Osteoblast (primary cell): ENCODE data around the gene RAB32. TPM values are rescaled to one million over a fixed set of nuclear protein-coding genes. Genes with fewer than 3 reads are reported as not detected.

Experiments
- DNase-seq: peaks from one replicate; pipeline ENCODE4 v3.0.0; 2011; ENCODE audit warnings: low spot score, mixed read lengths; ENCODE audit not compliant: insufficient read length; ENCODE audit errors: missing footprints
- H2AFZ ChIP-seq: 2 replicates; pipeline ENCODE4 v1.6.0; 2011; ENCODE audit warnings: mild to moderate bottlenecking, low read length
- H3K27ac ChIP-seq: 2 replicates; pipeline ENCODE4 v1.5.1; 2011; ENCODE audit warnings: mild to moderate bottlenecking, low read depth, low read length, moderate library complexity
- H3K27me3 ChIP-seq: 2 replicates; pipeline ENCODE4 v1.6.0; 2012; ENCODE audit warnings: mild to moderate bottlenecking, control low read depth, inconsistent platforms, low read length, moderate library complexity; ENCODE audit not compliant: insufficient read depth
- H3K36me3 ChIP-seq: 2 replicates; pipeline ENCODE4 v1.5.1; 2011; ENCODE audit warnings: mild to moderate bottlenecking, low read length, control low read depth, moderate library complexity; ENCODE audit not compliant: insufficient read depth
- H3K4me1 ChIP-seq: 2 replicates; pipeline ENCODE4 v1.5.1; 2011; ENCODE audit warnings: mild to moderate bottlenecking, low read length, control low read depth, moderate library complexity; ENCODE audit not compliant: insufficient read depth
- H3K4me2 ChIP-seq: 2 replicates; pipeline ENCODE4 v1.6.0; 2011; ENCODE audit warnings: mild to moderate bottlenecking, low read length; ENCODE audit not compliant: insufficient read depth
- H3K4me3 ChIP-seq: fragments of 200-600 bp; sonication (generic); 3 replicates; pipeline ENCODE4 v1.5.1; 2012; ENCODE audit warnings: mild to moderate bottlenecking, low read length, inconsistent platforms; ENCODE audit not compliant: insufficient read depth
- H3K79me2 ChIP-seq: 2 replicates; pipeline ENCODE4 v1.6.0; 2012; ENCODE audit warnings: mild to moderate bottlenecking, low read length, control low read depth, inconsistent platforms; ENCODE audit not compliant: insufficient read depth
- H3K9me3 ChIP-seq: 2 replicates; pipeline ENCODE4 v1.5.1; 2011; ENCODE audit warnings: low read depth, low read length, control low read depth
- H4K20me1 ChIP-seq: 2 replicates; pipeline ENCODE4 v1.6.0; 2012; ENCODE audit warnings: mild to moderate bottlenecking, low read length, control low read depth; ENCODE audit not compliant: insufficient read depth
- total RNA-seq: library from RNA; depleted of rRNA; stranded (reverse); fragments of >200 nt; gene quantifications from 2 replicates; pipeline ENCODE4 v1.2.3, GENCODE V29; 2012
- TF ChIP-seq, protein P1 (sequence below): IDR thresholded peaks from 2 replicates; pipeline ENCODE4 v1.5.1; 2011; ENCODE audit warnings: mild to moderate bottlenecking, low read depth, low read length, moderate library complexity; ENCODE audit errors: extremely low read depth

RAB32 gene
- total RNA-seq, 1 donor: 115 TPM

DNA sequence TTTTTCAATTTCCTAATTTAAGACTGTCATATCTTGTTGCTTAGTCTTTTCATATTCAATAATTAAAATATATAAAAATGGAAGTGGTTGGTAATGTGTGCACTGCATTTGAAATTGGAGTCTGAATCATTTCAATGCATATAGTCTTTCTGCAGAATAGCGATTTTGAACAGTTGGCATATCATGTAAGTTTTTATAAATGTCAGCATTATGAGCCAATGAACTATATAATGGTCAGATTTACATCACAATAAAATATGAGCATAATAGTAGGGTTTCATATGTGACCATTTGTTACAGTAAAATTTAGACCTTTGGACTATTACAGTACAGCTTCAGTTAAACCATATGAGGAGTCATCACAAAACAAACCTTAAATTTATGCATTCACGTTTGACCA is 4.3 kb downstream of the RAB32 start:
- peaks cover 75% of the 10 kb centered on the region for H3K79me2 ChIP-seq
- no peak overlapping the region for H3K4me2 ChIP-seq

DNA sequence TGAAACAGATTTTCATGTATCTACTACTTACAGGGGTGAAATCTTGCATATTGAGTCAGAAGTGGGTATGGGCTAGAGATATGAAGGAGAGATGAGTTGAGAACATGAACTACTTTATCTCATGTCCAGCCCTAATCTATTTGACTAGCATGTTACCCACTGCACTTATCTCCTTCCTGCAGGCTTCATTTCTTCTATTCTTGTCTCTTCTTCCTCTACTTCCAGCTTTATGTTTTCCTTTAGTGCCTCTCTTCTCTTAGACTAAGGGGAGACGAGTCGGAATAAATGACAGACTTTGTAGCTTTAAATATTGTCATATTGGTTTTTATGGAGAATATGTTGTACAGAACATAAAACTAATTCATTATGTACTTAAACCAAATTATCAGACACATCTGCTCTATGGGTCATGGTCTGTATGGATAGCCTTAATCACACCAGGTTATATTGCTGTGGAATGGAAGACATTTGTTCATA is 5.3 kb downstream of the RAB32 start:
- TF ChIP-seq, protein P1, sequence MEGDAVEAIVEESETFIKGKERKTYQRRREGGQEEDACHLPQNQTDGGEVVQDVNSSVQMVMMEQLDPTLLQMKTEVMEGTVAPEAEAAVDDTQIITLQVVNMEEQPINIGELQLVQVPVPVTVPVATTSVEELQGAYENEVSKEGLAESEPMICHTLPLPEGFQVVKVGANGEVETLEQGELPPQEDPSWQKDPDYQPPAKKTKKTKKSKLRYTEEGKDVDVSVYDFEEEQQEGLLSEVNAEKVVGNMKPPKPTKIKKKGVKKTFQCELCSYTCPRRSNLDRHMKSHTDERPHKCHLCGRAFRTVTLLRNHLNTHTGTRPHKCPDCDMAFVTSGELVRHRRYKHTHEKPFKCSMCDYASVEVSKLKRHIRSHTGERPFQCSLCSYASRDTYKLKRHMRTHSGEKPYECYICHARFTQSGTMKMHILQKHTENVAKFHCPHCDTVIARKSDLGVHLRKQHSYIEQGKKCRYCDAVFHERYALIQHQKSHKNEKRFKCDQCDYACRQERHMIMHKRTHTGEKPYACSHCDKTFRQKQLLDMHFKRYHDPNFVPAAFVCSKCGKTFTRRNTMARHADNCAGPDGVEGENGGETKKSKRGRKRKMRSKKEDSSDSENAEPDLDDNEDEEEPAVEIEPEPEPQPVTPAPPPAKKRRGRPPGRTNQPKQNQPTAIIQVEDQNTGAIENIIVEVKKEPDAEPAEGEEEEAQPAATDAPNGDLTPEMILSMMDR: no peak
- H3K27me3 ChIP-seq: no peaks in the 10 kb centered on the region
- no peak overlapping the region for H3K27ac ChIP-seq
- peaks cover 6% of the 10 kb centered on the region for H4K20me1 ChIP-seq
- H3K4me2 ChIP-seq: no peak overlapping the region
- no peak for DNase-seq
- H3K4me3 ChIP-seq: no peak overlapping the region
- H3K79me2 ChIP-seq: peaks cover 85% of the 10 kb centered on the region
- no peaks in the 10 kb centered on the region for H3K9me3 ChIP-seq
- no peak overlapping the region for H2AFZ ChIP-seq
- H3K4me1 ChIP-seq: peaks cover 25% of the 10 kb centered on the region
- H3K36me3 ChIP-seq: peaks cover 30% of the 10 kb centered on the region

More for the DNA sequence above, 4.3 kb downstream of the RAB32 start:
- Histone ChIP-seq H4K20me1 (no peaks in the 10 kb centered on the region), H2AFZ (no peak overlapping the region), H3K4me1 (peaks cover 25% of the 10 kb centered on the region), H3K4me3 (no peak overlapping the region), H3K27ac (no peak overlapping the region), H3K36me3 (peaks cover 28% of the 10 kb centered on the region), H3K9me3 (no peaks in the 10 kb centered on the region), H3K27me3 (no peaks in the 10 kb centered on the region)
- TF ChIP-seq, protein P1: no peak
- DNase-seq: no peak

GRCh38 chr6:146550911-146551310 is 7.3 kb downstream of the RAB32 start:
- Histone ChIP-seq H3K36me3 (peaks cover 47% of the 10 kb centered on the region), H3K4me3 (no peak overlapping the region), H3K27me3 (no peaks in the 10 kb centered on the region), H3K9me3 (no peaks in the 10 kb centered on the region), H4K20me1 (peaks cover 7% of the 10 kb centered on the region), H3K27ac (no peak overlapping the region), H2AFZ (no peak overlapping the region), H3K4me1 (peaks cover 14% of the 10 kb centered on the region), H3K4me2 (no peak overlapping the region), H3K79me2 (peaks cover 88% of the 10 kb centered on the region)
- DNase-seq: peak; percentile 26
- TF ChIP-seq, protein P1: no peak

DNA sequence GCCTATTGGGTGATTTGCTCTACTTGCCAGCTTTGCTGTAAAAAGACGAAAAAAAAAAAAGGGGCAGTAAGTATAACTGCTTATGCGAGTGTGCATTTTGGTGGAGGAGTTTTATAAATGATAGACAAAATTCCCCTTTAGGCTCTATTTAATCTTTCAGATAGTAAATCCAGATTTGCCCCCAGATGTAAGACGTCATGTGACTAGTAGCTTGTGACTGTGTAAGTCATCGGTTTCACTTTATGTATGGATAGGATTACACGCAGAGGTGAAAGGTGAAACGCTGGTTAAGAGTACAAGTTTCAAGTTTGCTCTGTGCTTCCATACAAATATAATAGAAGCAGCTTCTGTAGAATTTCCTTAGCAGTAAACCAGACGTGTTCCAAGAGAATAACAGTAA is 7.9 kb downstream of the RAB32 start:
- TF ChIP-seq, protein P1: no peak
- H3K79me2 ChIP-seq: peaks cover 86% of the 10 kb centered on the region
- H3K4me3 ChIP-seq: no peak overlapping the region
- H2AFZ ChIP-seq: no peak overlapping the region
- peaks cover 9% of the 10 kb centered on the region for H3K4me1 ChIP-seq
- peaks cover 47% of the 10 kb centered on the region for H3K36me3 ChIP-seq
- peaks cover 7% of the 10 kb centered on the region for H4K20me1 ChIP-seq
- H3K9me3 ChIP-seq: no peaks in the 10 kb centered on the region
- H3K27ac ChIP-seq: no peak overlapping the region
- DNase-seq: no peak
- no peaks in the 10 kb centered on the region for H3K27me3 ChIP-seq
- no peak overlapping the region for H3K4me2 ChIP-seq
